GOT3 (cell line): ENCODE results near the gene SPTBN4.
"Not testable (repeated sequence)": the region's sequence is repeated elsewhere in the genome, so short reads cannot be mapped to it uniquely, and the experiment has no call there.

Experiments
- DNase-seq: peaks from one replicate; lab custom pipeline; 2025; ENCODE audit warnings: mixed read lengths; lab: John Stamatoyannopoulos, UW

The SPTBN4 gene

GRCh38 chr19:40621283-40621682 is 154.5 kb downstream of the SPTBN4 start:
- no peak for DNase-seq

DNA sequence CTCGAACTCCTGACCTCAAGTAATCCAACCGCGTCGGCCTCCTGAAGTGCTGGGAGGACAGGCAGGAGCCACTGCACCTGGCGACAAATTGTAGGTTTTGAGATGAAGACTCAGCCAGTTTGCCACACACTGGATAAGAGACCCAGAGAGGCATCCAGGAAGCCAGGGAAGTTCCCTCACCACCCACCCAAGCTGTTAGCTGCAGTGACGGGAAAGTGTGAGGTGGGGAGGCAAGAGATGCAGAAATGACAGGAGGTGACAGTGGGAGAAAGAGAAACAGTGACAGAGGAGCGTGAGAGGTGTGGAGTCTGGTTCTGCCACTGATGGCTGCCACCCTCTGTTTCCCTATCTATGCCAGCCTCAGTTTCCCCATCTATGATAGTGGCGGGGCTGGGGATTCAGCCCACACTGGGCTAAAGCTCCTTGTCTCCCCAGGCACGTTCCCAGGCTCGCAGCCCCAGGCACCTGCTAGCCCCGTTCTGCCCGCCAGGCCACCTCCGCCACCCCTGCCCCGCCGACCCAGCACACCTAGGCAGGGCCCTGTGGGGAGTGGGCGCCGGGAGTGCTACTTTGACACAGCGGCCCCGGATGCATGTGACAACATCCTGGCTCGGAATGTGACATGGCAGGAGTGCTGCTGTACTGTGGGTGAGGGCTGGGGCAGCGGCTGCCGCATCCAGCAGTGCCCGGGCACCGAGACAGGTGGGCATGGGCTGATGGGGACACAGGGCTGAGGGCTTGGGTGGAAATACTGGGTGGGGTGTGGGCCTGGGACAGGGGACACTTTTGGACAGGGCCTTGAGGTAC is 155.4 kb downstream of the SPTBN4 start:
- DNase-seq, result no peak

DNA sequence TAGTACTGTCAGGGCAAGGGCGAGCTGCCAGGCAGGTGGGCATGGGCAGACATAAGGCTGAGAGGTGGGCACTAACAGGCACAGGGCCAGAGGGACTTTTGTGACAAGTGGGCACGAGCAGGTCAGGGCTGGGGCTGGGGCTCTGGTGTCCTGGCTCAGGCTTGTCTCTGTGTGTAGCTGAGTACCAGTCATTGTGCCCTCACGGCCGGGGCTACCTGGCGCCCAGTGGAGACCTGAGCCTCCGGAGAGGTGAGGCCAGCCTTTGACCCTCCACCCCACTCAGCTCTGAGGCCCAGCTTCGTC is 155.9 kb downstream of the SPTBN4 start:
- DNase-seq, result no peak

- no peak for DNase-seq
Measured at GRCh38 chr19:40623403-40624251, 156.8 kb downstream of the SPTBN4 start.

GRCh38 chr19:40624369-40625153 is 157.8 kb downstream of the SPTBN4 start:
- DNase-seq, result not testable (repeated sequence)

GRCh38 chr19:40625406-40626120 is 158.8 kb downstream of the SPTBN4 start:
- DNase-seq, result no peak
